ACC112 (cell line): ENCODE data around the gene ZNF853.
"Not testable (repeated sequence)": the region's sequence is repeated elsewhere in the genome, so short reads cannot be mapped to it uniquely, and the experiment has no call there.

Experiments used
- H2AFZ ChIP-seq: fragments of 200-600 bp; sonication (generic); one replicate; pipeline ENCODE4 v1.6.0; 2017; ENCODE audit warnings: antibody characterized with exemption, low read length; ENCODE audit not compliant: unreplicated experiment
- H3K27ac ChIP-seq: fragments of 200-600 bp; sonication (generic); 2 replicates; pipeline ENCODE4 v1.5.1; 2014; ENCODE audit warnings: low read depth, mild to moderate bottlenecking, antibody characterized with exemption, low read length, moderate library complexity
- H3K27me3 ChIP-seq: fragments of 200-600 bp; sonication (generic); 2 replicates; pipeline ENCODE4 v1.6.1; 2014; ENCODE audit warnings: mild to moderate bottlenecking, antibody characterized with exemption, low read length, moderate library complexity, mixed read lengths; ENCODE audit not compliant: insufficient read depth
- H3K36me3 ChIP-seq: fragments of 200-600 bp; sonication (generic); 2 replicates; pipeline ENCODE4 v1.6.1; 2016; ENCODE audit warnings: mild to moderate bottlenecking, antibody characterized with exemption, low read length, moderate library complexity, mixed read lengths; ENCODE audit not compliant: insufficient read depth
- H3K4me1 ChIP-seq: fragments of 200-600 bp; sonication (generic); one replicate; pipeline ENCODE4 v1.6.1; 2016; ENCODE audit warnings: low read length, mixed read lengths; ENCODE audit not compliant: insufficient read depth, unreplicated experiment, control insufficient read depth
- H3K4me3 ChIP-seq: fragments of 200-600 bp; sonication (generic); 2 replicates; pipeline ENCODE4 v1.5.1; 2014; ENCODE audit warnings: mild to moderate bottlenecking, low read depth, low read length
- H3K79me2 ChIP-seq: fragments of 200-600 bp; sonication (generic); one replicate; pipeline ENCODE4 v1.6.0; 2016; ENCODE audit warnings: low read length; ENCODE audit not compliant: control insufficient read depth, unreplicated experiment, insufficient read depth

The ZNF853 gene

DNA sequence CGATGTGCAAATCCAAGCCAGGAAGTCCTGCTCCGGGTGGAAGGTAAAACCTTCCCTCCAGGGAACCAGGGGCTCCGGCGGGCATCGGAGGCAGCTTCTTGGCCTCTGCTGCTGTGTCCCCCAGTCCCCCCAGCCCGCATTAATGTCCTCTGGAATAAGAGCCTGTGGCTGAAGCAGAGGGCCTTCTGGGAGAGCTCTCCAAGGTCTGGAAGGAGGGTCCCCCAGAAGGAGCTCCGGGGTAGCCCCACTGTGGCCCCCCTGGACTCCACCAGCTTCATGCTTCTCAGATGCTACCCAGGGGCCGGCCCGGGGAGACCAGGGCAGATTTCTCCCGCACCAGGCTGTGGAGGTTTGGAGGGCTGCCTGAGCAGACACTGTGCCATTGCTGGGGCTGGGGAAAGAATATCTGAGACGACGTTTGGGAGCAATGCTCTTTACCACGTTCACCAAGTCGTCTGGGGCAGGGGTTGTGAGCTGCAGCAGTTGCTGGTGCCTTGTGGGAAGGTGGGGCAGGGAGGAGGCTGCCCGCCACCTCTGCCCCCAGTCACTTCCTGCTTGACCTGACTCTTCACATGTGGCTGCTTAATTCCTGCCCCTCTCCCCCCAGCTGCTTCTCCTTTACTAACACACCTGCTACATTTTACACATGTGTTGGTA is 8.3 kb downstream of the ZNF853 start:
- H3K27ac ChIP-seq, result no peak overlapping the region
- no peaks in the 10 kb centered on the region for H3K4me1 ChIP-seq
- H3K4me3 ChIP-seq, result no peak overlapping the region
- H3K27me3 ChIP-seq, result peaks cover 22% of the 10 kb centered on the region
- no peaks in the 10 kb centered on the region for H3K36me3 ChIP-seq
- H3K79me2 ChIP-seq, result no peaks in the 10 kb centered on the region
- no peak overlapping the region for H2AFZ ChIP-seq

- H3K27me3 ChIP-seq, result peaks cover 19% of the 10 kb centered on the region
- no peak overlapping the region for H3K4me3 ChIP-seq
- no peak overlapping the region for H3K27ac ChIP-seq
- H3K4me1 ChIP-seq, result no peaks in the 10 kb centered on the region
- no peak overlapping the region for H2AFZ ChIP-seq
- H3K79me2 ChIP-seq, result no peaks in the 10 kb centered on the region
- H3K36me3 ChIP-seq, result no peaks in the 10 kb centered on the region
Observed at GRCh38 chr7:6624246-6624611, 8.8 kb downstream of the ZNF853 start.

- Histone ChIP-seq H2AFZ (no peak overlapping the region), H3K27ac (no peak overlapping the region), H3K27me3 (0 out of 2 replicates have a peak, but pooled peaks cover 2% of the 10 kb centered on the region), H3K4me1 (no peaks in the 10 kb centered on the region), H3K4me3 (no peak overlapping the region), H3K79me2 (no peaks in the 10 kb centered on the region), H3K36me3 (no peaks in the 10 kb centered on the region)
Observed at GRCh38 chr7:6628045-6628444, 12.6 kb downstream of the ZNF853 start.

DNA sequence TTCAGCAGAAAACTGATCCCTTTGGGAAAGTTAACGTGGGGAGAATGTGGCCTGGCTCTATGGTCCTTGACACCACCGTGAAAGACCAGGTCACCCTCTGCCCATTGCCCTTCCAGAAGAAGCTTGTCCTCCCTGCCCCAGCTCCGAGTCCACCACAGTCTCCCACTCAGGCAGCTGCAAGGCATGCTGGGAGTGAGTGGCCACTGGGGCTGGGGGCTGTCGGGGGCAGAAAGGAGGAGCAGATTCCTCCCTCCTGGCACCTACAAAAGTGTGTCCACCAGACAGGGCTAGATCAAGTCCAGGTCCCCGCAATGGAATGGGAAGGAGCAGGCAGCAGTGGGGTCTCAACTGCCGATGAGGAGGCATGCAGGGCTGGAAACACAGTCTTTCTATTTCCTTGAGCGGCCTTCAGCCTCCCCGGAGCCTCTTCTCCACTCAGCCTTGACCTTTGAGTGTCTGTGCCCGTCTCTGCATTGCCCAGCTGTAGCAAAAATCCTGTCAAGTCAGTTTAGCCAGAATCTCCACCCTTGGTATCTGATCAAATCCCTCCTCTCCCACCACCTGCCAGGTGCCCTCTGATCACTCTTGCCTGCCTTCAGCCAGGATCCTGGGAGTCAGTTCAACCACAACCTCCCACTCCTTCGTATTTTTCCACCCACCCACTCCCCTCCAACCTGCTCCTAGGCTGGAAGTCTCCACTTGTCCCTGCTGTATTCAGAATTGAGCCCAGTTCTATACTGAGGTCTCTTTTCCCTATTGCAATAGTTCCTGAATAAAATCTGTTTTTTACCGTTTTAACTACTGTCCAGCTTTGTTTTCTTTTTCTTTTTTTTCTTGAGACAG is 14.8 kb downstream of the ZNF853 start:
- no peak overlapping the region for H2AFZ ChIP-seq
- no peaks in the 10 kb centered on the region for H3K79me2 ChIP-seq
- H3K4me3 ChIP-seq, result no peak overlapping the region
- H3K4me1 ChIP-seq, result no peaks in the 10 kb centered on the region
- H3K27me3 ChIP-seq, result no peaks in the 10 kb centered on the region
- no peak overlapping the region for H3K27ac ChIP-seq
- no peaks in the 10 kb centered on the region for H3K36me3 ChIP-seq

- Histone ChIP-seq H3K4me3 (no peak overlapping the region), H3K79me2 (no peaks in the 10 kb centered on the region), H3K27ac (no peak overlapping the region), H3K27me3 (no peaks in the 10 kb centered on the region), H2AFZ (no peak overlapping the region), H3K4me1 (no peaks in the 10 kb centered on the region), H3K36me3 (no peaks in the 10 kb centered on the region)
Observed at GRCh38 chr7:6631605-6632004, 16.2 kb downstream of the ZNF853 start.

- no peak overlapping the region for H2AFZ ChIP-seq
- no peaks in the 10 kb centered on the region for H3K27me3 ChIP-seq
- H3K4me1 ChIP-seq, result peaks cover 8% of the 10 kb centered on the region
- H3K79me2 ChIP-seq, result peaks cover 18% of the 10 kb centered on the region
- H3K4me3 ChIP-seq, result no peak overlapping the region
- 0 out of 2 replicates have a peak, but pooled peaks cover under 1% of the 10 kb centered on the region for H3K36me3 ChIP-seq
- H3K27ac ChIP-seq, result no peak overlapping the region
Observed at GRCh38 chr7:6634021-6634420, 18.6 kb downstream of the ZNF853 start.

DNA sequence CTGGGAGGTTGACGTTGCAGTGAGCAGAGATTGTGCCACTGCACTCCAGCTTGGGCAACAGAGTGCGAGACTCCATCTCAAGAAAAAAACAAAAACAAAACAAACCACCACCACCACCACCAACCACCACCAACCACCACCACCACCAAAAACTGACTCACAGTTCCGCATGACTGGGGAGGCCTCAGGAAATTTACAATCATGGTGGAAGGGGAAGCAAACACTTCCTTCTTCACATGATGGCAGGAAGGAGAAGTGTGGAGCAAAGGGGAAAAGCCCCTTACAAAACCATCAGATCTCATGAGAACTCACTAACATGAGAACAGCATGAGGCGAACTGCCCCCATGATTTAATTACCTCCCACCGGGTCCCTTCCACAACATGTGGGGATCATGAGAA is 19.6 kb downstream of the ZNF853 start:
- not testable (repeated sequence) for H3K27ac ChIP-seq, H3K27me3 ChIP-seq, H3K4me1 ChIP-seq, H3K4me3 ChIP-seq, H3K36me3 ChIP-seq, H2AFZ ChIP-seq
- H3K79me2 ChIP-seq, result peaks cover 21% of the 10 kb centered on the region

DNA sequence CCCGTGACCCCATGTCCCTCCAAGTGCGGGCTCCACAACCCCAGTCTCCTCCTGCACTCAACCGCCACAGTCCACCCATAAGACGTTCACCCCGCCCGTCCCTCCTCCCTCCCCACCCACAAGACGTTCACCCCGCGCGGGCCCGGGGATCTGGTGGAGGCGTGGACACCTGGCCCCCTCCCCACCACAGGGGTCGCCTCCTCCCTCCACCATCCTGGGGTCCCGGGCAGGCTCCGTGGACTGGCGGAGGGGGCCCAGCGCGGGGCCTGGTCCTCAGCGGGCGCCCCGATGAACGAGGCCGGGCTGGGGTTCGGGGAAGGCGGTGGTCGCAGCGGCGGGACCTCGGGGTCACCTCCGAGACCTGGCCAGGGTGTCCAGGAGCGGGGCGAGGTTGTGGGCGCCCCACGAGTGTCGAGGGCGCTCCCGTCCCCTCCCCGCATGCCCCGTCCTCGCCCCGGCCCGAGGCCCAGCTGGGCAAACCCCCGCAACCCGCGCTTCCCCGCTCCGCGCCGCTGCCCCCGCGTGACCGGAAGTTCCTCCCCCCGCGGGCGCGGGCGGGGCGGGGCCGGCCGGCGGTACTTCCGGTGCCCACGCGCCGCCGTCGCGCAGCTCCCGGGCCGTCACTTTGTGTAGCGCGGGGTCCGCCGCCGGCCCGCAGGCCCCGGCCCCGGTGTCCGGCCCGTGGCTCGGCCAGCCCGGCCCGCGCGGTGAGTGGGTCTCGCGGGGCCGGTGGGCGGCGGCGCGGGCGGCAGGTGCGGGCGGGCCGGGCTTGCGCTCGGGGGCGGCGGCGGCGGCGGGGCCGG is 21.5 kb downstream of the ZNF853 start, which contains the start of gene ZNF316:
Gene ZNF316 (plus strand): TSS at position 578 of the 803 bp plus-strand sequence. CDS start 5,092 bp downstream, outside the sequence.
- Histone ChIP-seq H3K36me3 (peaks cover 3% of the 10 kb centered on the region; the same call in 1 of the 2 replicates), H3K4me3 (peak within 1 kb of the TSS; percentile 96), H3K79me2 (peaks cover 29% of the 10 kb centered on the region), H3K27ac (no peak within 1 kb of the TSS), H3K4me1 (peaks cover 8% of the 10 kb centered on the region), H3K27me3 (no peaks in the 10 kb centered on the region), H2AFZ (peak within 1 kb of the TSS; percentile 96)

- Histone ChIP-seq H3K27ac (no peak overlapping the region), H3K79me2 (peaks cover 29% of the 10 kb centered on the region)
Observed at GRCh38 chr7:6637544-6638229, 22.3 kb downstream of the ZNF853 start.

DNA sequence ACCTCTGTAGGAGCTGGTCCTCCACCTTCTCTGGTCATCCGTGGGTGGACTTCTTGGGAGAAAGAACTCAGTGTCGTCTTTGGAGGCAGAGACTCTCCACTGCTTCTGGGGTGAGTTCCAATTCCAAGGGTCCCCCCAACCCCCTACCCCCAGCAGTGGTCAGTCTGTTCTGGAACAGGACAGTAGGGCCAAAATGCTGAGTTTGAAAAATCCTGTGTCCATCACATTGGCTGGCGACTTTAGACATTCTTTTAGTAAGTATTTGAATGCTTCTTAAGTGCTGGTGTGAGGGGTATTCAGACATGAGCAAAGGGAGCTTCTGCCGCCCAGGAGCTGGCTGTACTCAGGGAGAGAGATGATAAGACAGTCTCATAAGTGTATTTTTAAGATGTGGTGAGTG is 23.6 kb downstream of the ZNF853 start:
- no peak overlapping the region for H2AFZ ChIP-seq
- no peaks in the 10 kb centered on the region for H3K27me3 ChIP-seq
- peaks cover 29% of the 10 kb centered on the region for H3K79me2 ChIP-seq
- H3K4me1 ChIP-seq, result peaks cover 8% of the 10 kb centered on the region
- H3K27ac ChIP-seq, result no peak overlapping the region
- H3K36me3 ChIP-seq, result peaks cover 3% of the 10 kb centered on the region; the same call in 1 of the 2 replicates
- peak overlapping the region; percentile 91; the same call in 1 of the 2 replicates for H3K4me3 ChIP-seq

More at GRCh38 chr7:6637544-6638229, 22.3 kb downstream of the ZNF853 start:
- Histone ChIP-seq H3K36me3 (peaks cover 3% of the 10 kb centered on the region; the same call in 1 of the 2 replicates), H3K4me1 (peaks cover 8% of the 10 kb centered on the region), H3K27me3 (no peaks in the 10 kb centered on the region), H2AFZ (peak overlapping the region; percentile 81), H3K4me3 (peak overlapping the region; percentile 91)
